Endothelial cell (in vitro differentiated cells): ENCODE data around the gene MYO1E. TPM values are rescaled to one million over a fixed set of nuclear protein-coding genes. Genes with fewer than 3 reads are reported as not detected.

ENCODE experiments used
- DNase-seq: peaks from one replicate; pipeline ENCODE4 v3.0.0; 2021; ENCODE audit warnings: low spot score
- H3K27ac Mint-ChIP-seq: one replicate; pipeline ENCODE4 v1.8.0; 2021; ENCODE audit warnings: mixed read lengths, inconsistent platforms; ENCODE audit not compliant: unreplicated experiment
- H3K27me3 Mint-ChIP-seq: one replicate; pipeline ENCODE4 v1.8.0; 2021; ENCODE audit warnings: mild to moderate bottlenecking, moderate library complexity, mixed read lengths, inconsistent platforms; ENCODE audit not compliant: unreplicated experiment
- H3K36me3 Mint-ChIP-seq: one replicate; pipeline ENCODE4 v1.8.0; 2021; ENCODE audit warnings: mild to moderate bottlenecking, low read depth, mixed read lengths, inconsistent platforms; ENCODE audit not compliant: unreplicated experiment
- H3K4me1 Mint-ChIP-seq: one replicate; pipeline ENCODE4 v1.8.0; 2021; ENCODE audit warnings: mild to moderate bottlenecking, mixed read lengths, inconsistent platforms; ENCODE audit not compliant: unreplicated experiment
- H3K4me3 Mint-ChIP-seq: one replicate; pipeline ENCODE4 v1.8.0; 2021; ENCODE audit warnings: mild to moderate bottlenecking, mixed read lengths, inconsistent platforms; ENCODE audit not compliant: unreplicated experiment
- H3K9me3 Mint-ChIP-seq: one replicate; pipeline ENCODE4 v1.8.0; 2021; ENCODE audit warnings: mixed read lengths, inconsistent platforms; ENCODE audit not compliant: unreplicated experiment
- CTCF ChIP-seq: fragments of 200-600 bp; sonication (generic); IDR thresholded peaks from one replicate; pipeline ENCODE4 v1.5.0; 2021; ENCODE audit warnings: antibody characterized with exemption; ENCODE audit not compliant: unreplicated experiment
- total RNA-seq: library from RNA; stranded (reverse); fragmentation: NEBNext Ultra II Directional; extraction: Animal tissue kit (Norgen Biotek cat#: 25700); gene quantifications from one replicate; pipeline ENCODE4 v1.2.1, GENCODE V29; 2021; ENCODE audit not compliant: unreplicated experiment

Gene MYO1E
- total RNA-seq, 1 donor from 2014 or later, result 146 TPM

GRCh38 chr15:59416816-59417215 lies 44.1 kb upstream of the MYO1E start:
- H3K27ac Mint-ChIP-seq, result no peak overlapping the region
- H3K4me3 Mint-ChIP-seq, result no peak overlapping the region
- TF ChIP-seq CTCF, result no peak
- no peak for DNase-seq
- H3K36me3 Mint-ChIP-seq, result no peaks in the 10 kb centered on the region
- peaks cover 3% of the 10 kb centered on the region for H3K4me1 Mint-ChIP-seq
- H3K9me3 Mint-ChIP-seq, result no peaks in the 10 kb centered on the region
- peaks cover 2% of the 10 kb centered on the region for H3K27me3 Mint-ChIP-seq

- H3K27me3 Mint-ChIP-seq, result no peaks in the 10 kb centered on the region
- no peaks in the 10 kb centered on the region for H3K9me3 Mint-ChIP-seq
- H3K27ac Mint-ChIP-seq, result no peak overlapping the region
These were observed 40.9 kb upstream of the MYO1E start for GRCh38 chr15:59413577-59413976.

GRCh38 chr15:59410391-59410896 lies 37.8 kb upstream of the MYO1E start:
- Mint-ChIP-seq H3K27me3 (no peaks in the 10 kb centered on the region), H3K27ac (no peak overlapping the region), H3K4me3 (no peak overlapping the region), H3K4me1 (no peaks in the 10 kb centered on the region), H3K36me3 (no peaks in the 10 kb centered on the region), H3K9me3 (no peaks in the 10 kb centered on the region)
- TF ChIP-seq CTCF, result no peak
- no peak for DNase-seq

More at GRCh38 chr15:59413577-59413976, 40.9 kb upstream of the MYO1E start:
- TF ChIP-seq CTCF, result no peak
- peaks cover 3% of the 10 kb centered on the region for H3K4me1 Mint-ChIP-seq
- no peaks in the 10 kb centered on the region for H3K36me3 Mint-ChIP-seq
- no peak for DNase-seq
- no peak overlapping the region for H3K4me3 Mint-ChIP-seq

- no peak overlapping the region for H3K4me3 Mint-ChIP-seq
- no peaks in the 10 kb centered on the region for H3K27me3 Mint-ChIP-seq
- TF ChIP-seq CTCF, result no peak
- H3K4me1 Mint-ChIP-seq, result no peaks in the 10 kb centered on the region
- no peak for DNase-seq
- H3K9me3 Mint-ChIP-seq, result no peaks in the 10 kb centered on the region
- no peak overlapping the region for H3K27ac Mint-ChIP-seq
- H3K36me3 Mint-ChIP-seq, result no peaks in the 10 kb centered on the region
These were observed 35.3 kb upstream of the MYO1E start for GRCh38 chr15:59407946-59408345.

GRCh38 chr15:59406446-59406845 lies 33.8 kb upstream of the MYO1E start:
- Mint-ChIP-seq H3K4me3 (no peak overlapping the region), H3K27ac (no peak overlapping the region), H3K27me3 (no peaks in the 10 kb centered on the region), H3K9me3 (no peaks in the 10 kb centered on the region), H3K36me3 (no peaks in the 10 kb centered on the region), H3K4me1 (no peaks in the 10 kb centered on the region)
- no peak for DNase-seq
- no peak for TF ChIP-seq CTCF
